Erythroblast (primary cell): ENCODE results near the gene TRAPPC12.

Source experiments
- GATA1 ChIP-seq: IDR thresholded peaks from 2 replicates; pipeline ENCODE4 v1.6.1; 2011; ENCODE audit warnings: low read depth, mild to moderate bottlenecking, control low read depth, low read length, moderate library complexity
- POLR2A ChIP-seq: IDR thresholded peaks from 2 replicates; pipeline ENCODE4 v1.6.1; 2011; ENCODE audit warnings: mild to moderate bottlenecking, low read length

DNA sequence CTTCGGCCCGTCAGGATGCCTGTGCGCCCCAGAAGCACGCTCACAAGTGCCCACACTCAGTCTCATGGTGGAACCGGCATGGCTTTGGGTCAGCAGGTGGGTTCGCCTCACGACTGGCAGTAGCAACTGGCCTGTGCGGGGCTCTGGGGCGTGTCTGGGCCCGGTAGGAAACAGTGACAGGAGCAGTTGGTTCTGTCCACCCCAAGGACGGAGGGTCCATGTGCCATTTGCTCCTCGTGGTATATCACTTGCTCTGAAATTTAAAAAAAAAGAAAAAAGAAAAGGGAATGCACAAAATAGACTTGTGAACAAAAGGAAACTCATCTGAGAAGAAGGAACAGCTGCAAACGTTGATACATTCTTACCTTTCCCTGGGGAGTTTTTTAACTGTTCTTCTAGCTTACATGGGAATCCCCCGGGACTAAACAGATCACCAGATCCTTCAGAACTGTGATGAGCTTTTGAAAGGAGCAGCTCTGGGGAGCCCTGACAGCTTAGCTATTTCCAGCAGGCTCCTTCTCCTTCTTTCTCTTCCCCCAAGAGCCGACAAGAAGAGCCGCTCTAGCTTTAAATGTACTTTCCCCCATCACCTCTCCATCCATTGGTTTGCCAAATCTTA is 42.8 kb downstream of the TRAPPC12 start:
- TF ChIP-seq POLR2A (no peak), GATA1 (no peak)
